ENCODE results near the gene UCK2. TPM values are rescaled to one million over a fixed set of nuclear protein-coding genes. Genes with fewer than 3 reads are reported as not detected.

UCK2 gene
- total RNA-seq, 4 donors from 2014 or later = 9.0 to 16.3 (median 15.5) TPM

DNA sequence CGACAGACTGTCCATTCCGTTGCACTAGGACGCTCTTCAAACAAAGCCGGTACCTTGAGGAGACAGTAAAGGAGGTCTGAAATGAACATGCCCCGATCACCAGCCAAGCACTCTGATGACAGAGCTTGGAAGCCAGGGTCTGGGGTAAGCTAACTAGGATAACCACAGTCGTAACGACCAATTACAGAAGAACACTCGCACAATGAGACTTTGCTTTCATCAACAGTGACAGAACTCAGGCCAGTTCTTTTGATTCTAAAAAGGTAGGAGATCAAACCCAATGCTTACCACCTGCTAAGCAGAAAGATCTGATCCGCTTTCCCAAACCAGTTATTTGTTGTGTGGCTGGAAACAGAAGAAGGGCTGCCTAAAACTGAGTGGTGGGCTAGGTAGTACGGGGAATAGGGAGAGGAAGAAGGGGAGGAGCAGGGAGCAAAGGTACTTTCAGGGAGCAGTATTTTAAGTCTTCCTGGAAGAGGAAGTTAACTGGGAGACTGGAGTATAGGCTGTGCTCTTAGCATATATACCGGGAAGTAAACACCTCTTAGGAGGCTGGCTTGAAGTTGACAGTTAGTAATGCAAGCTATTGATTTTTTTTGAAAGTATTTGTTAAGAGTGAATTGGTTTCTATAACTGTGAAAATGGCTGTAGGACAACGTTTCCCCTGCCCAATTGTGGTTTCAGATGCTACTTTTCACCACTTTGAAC is 38.4 kb downstream of the UCK2 start:
- TF ChIP-seq, protein P1, sequence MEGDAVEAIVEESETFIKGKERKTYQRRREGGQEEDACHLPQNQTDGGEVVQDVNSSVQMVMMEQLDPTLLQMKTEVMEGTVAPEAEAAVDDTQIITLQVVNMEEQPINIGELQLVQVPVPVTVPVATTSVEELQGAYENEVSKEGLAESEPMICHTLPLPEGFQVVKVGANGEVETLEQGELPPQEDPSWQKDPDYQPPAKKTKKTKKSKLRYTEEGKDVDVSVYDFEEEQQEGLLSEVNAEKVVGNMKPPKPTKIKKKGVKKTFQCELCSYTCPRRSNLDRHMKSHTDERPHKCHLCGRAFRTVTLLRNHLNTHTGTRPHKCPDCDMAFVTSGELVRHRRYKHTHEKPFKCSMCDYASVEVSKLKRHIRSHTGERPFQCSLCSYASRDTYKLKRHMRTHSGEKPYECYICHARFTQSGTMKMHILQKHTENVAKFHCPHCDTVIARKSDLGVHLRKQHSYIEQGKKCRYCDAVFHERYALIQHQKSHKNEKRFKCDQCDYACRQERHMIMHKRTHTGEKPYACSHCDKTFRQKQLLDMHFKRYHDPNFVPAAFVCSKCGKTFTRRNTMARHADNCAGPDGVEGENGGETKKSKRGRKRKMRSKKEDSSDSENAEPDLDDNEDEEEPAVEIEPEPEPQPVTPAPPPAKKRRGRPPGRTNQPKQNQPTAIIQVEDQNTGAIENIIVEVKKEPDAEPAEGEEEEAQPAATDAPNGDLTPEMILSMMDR (IDR thresholded peaks at IDR 0.05; ENCODE audit: low read depth) = no peak

DNA sequence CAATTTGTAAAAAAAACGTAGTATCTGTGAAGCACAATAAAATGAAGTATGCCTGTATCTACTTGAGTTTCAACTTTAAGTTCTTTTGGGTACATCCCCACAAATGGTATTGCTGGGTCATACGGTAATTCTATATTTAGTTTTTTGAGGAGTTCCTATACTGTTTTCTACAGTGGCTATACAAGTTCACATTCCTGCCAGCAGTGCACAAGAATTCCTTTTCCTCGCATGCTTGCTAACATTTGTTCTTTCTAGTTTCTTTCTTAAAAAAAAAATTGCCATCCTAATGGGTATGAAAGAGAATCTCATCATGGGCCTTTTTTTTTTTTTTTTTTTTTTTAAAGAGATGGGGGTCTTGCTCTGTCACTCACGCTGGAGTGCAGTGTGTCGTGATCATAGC is 41.9 kb downstream of the UCK2 start:
- TF ChIP-seq, protein P1 (IDR thresholded peaks at IDR 0.05; ENCODE audit: low read depth) = no peak

- TF ChIP-seq, protein P1 (IDR thresholded peaks at IDR 0.05; ENCODE audit: low read depth) = no peak
These were observed 44.1 kb downstream of the UCK2 start for GRCh38 chr1:165871311-165872067.

- TF ChIP-seq, protein P1 (IDR thresholded peaks at IDR 0.05; ENCODE audit: low read depth) = no peak
These were observed 46.1 kb downstream of the UCK2 start for GRCh38 chr1:165873481-165873880.

- TF ChIP-seq, protein P1 (IDR thresholded peaks at IDR 0.05; ENCODE audit: low read depth) = no peak
These were observed 47.2 kb downstream of the UCK2 start for GRCh38 chr1:165874643-165875042.

DNA sequence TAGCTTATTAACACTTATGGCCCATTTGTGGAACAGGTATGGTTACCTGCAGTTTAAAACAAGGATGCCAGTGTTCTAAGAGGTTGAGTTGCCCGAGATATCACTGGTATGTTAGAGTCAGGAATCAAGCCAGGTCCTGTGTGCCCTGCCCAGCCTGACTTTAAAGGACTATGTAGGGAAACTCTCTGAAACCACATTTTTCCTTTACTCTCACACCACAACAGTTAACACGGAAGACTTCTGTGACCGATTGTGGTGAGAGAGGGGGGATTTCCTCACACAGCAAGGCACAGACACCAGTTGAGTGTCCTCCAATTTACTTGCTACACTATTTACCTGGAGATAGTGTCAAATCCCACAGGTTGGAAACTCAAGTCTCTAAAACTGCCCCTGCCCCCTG is 47.8 kb downstream of the UCK2 start:
- TF ChIP-seq, protein P1 (IDR thresholded peaks at IDR 0.05; ENCODE audit: low read depth) = no peak

DNA sequence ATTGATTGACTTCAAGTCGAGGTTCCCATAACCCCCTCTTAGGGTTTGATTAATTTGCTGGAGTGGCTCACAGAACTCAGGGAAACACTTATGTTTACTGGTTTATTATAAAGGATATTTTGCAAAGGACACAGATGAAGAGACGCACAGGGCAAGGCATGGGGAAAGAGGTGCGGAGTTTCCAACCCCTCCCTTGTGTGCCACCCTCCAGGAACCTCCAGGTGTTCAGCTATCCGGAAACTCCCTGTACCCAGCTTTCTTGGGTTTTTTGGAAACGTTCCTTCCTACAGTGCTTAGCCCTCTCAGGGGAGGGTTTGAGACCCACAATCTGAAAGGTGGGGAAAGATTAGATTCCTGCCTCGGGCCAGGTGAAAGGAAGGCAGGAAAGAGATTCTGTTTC is 48.2 kb downstream of the UCK2 start:
- TF ChIP-seq, protein P1 (IDR thresholded peaks at IDR 0.05; ENCODE audit: low read depth) = no peak

Measured in subcutaneous adipose tissue (tissue), 4 donors.